DND-41 (cell line): Measurements from ENCODE around the gene GJB4.
"Not testable (repeated sequence)": the region's sequence is repeated elsewhere in the genome, so short reads cannot be mapped to it uniquely, and the experiment has no call there.

ENCODE experiments used
- ATAC-seq: fragments of 200-7000 bp; cut with Tn5 transposase; 3 replicates; pipeline ENCODE4 v1.9.1; 2021; ENCODE audit warnings: low read depth; ENCODE audit not compliant: insufficient read depth
- DNase-seq: peaks from one replicate; pipeline ENCODE4 v3.0.0-alpha.2; 2020
- H2AFZ ChIP-seq: 2 replicates; pipeline ENCODE4 v1.6.0; 2012; ENCODE audit warnings: low read depth, low read length
- H3K27ac ChIP-seq: 2 replicates; pipeline ENCODE4 v1.5.1; 2012; ENCODE audit warnings: low read length, inconsistent platforms
- H3K27me3 ChIP-seq: fragments of 200-600 bp; sonication (generic); 2 replicates; pipeline ENCODE4 v1.6.0; 2012; ENCODE audit warnings: low read length, mild to moderate bottlenecking, inconsistent platforms; ENCODE audit not compliant: insufficient read depth, poor library complexity
- H3K36me3 ChIP-seq: 2 replicates; pipeline ENCODE4 v1.5.1; 2012; ENCODE audit warnings: low read length, inconsistent platforms; ENCODE audit not compliant: insufficient read depth
- H3K4me1 ChIP-seq: 2 replicates; pipeline ENCODE4 v1.5.1; 2012; ENCODE audit warnings: mild to moderate bottlenecking, low read length; ENCODE audit not compliant: insufficient read depth
- H3K4me2 ChIP-seq: 2 replicates; pipeline ENCODE4 v1.6.0; 2012; ENCODE audit warnings: mild to moderate bottlenecking, moderate library complexity, low read length, inconsistent platforms; ENCODE audit not compliant: insufficient read depth
- H3K4me3 ChIP-seq, 2 experiments: fragments of 200-600 bp in 1 of 2; shearing (Covaris generic) in 1 of 2; 2 replicates each; pipeline ENCODE4 v1.5.1; 2012 to 2016; ENCODE audit warnings: inconsistent platforms in 2 of 2, low read length in 2 of 2, mild to moderate bottlenecking in 2 of 2, low read depth in 1 of 2, moderate library complexity in 1 of 2
- H3K79me2 ChIP-seq: 2 replicates; pipeline ENCODE4 v1.6.0; 2012; ENCODE audit warnings: low read length, inconsistent platforms; ENCODE audit not compliant: insufficient read depth
- H3K9ac ChIP-seq: 2 replicates; pipeline ENCODE4 v1.6.0; 2012; ENCODE audit warnings: low read depth, mild to moderate bottlenecking, inconsistent platforms, low read length, moderate library complexity
- H3K9me3 ChIP-seq: 2 replicates; pipeline ENCODE4 v1.5.1; 2012; ENCODE audit warnings: low read length, moderate library complexity, mild to moderate bottlenecking, inconsistent platforms; ENCODE audit not compliant: insufficient read depth, severe bottlenecking
- H4K20me1 ChIP-seq: 2 replicates; pipeline ENCODE4 v1.6.0; 2012; ENCODE audit warnings: low read length; ENCODE audit not compliant: insufficient read depth
- CTCF ChIP-seq: IDR thresholded peaks from 2 replicates; pipeline ENCODE4 v1.5.1; 2012; ENCODE audit warnings: borderline replicate concordance, low read length, moderate library complexity, mild to moderate bottlenecking; ENCODE audit not compliant: poor library complexity, severe bottlenecking; ENCODE audit errors: extremely low read depth
- EZH2 ChIP-seq: IDR thresholded peaks from 3 replicates; pipeline ENCODE4 v1.6.1; 2012; ENCODE audit warnings: borderline replicate concordance, low read depth, mild to moderate bottlenecking, moderate library complexity, low read length, inconsistent platforms; ENCODE audit not compliant: severe bottlenecking

Gene GJB4

GRCh38 chr1:34771573-34772371 lies 12.2 kb downstream of the GJB4 start:
- no peaks in the 10 kb centered on the region for H3K79me2 ChIP-seq
- no peak overlapping the region for H3K4me3 ChIP-seq
- H2AFZ ChIP-seq: no peak overlapping the region
- peaks cover 10% of the 10 kb centered on the region for H3K27me3 ChIP-seq
- H3K36me3 ChIP-seq: no peaks in the 10 kb centered on the region
- H3K9ac ChIP-seq: no peak overlapping the region
- H3K27ac ChIP-seq: no peak overlapping the region
- H4K20me1 ChIP-seq: no peaks in the 10 kb centered on the region
- H3K4me1 ChIP-seq: no peaks in the 10 kb centered on the region
- DNase-seq (no peak), ATAC-seq (no peak)
- no peak overlapping the region for H3K4me2 ChIP-seq
- H3K9me3 ChIP-seq: no peaks in the 10 kb centered on the region
- TF ChIP-seq CTCF (no peak), EZH2 (no peak)

- not testable (repeated sequence) for DNase-seq, H3K4me3 ChIP-seq
Measured at GRCh38 chr1:34773114-34773513, 13.6 kb downstream of the GJB4 start.

DNA sequence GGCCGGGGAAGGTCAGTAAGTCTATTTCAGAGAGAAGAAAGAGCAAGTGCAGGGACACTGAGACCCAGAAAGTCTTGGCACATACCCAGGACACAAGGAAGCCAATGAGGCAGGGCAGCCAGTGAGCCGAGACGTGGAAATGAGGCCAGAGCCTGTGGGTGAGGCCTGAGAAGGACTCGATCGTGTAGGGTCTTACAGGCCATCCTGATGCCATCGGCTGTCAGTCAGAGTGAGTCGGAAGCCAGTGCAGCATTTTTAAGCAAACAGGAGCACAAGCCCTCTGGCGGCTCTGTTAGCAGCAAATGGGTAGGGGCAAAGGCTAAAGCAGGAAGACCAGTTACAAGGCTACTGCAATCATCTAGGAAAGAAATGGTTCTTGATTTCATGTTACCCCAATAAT lies 15.4 kb downstream of the GJB4 start:
- Histone ChIP-seq H3K36me3 (no peaks in the 10 kb centered on the region), H3K4me3 (no peak overlapping the region), H3K9ac (no peak overlapping the region), H3K9me3 (no peaks in the 10 kb centered on the region), H3K4me1 (no peaks in the 10 kb centered on the region), H4K20me1 (no peaks in the 10 kb centered on the region), H3K27me3 (peaks cover 12% of the 10 kb centered on the region), H3K27ac (no peak overlapping the region), H3K4me2 (no peak overlapping the region), H3K79me2 (no peaks in the 10 kb centered on the region), H2AFZ (no peak overlapping the region)
- no peak for ATAC-seq
- no peak for DNase-seq
- TF ChIP-seq EZH2 (no peak), CTCF (no peak)

More at GRCh38 chr1:34773114-34773513, 13.6 kb downstream of the GJB4 start:
- not testable (repeated sequence) for H3K4me2 ChIP-seq, H3K36me3 ChIP-seq, H3K4me1 ChIP-seq, H3K9ac ChIP-seq, H3K79me2 ChIP-seq, ATAC-seq, H3K27ac ChIP-seq, H3K9me3 ChIP-seq, H4K20me1 ChIP-seq, H2AFZ ChIP-seq
- peaks cover 14% of the 10 kb centered on the region for H3K27me3 ChIP-seq

DNA sequence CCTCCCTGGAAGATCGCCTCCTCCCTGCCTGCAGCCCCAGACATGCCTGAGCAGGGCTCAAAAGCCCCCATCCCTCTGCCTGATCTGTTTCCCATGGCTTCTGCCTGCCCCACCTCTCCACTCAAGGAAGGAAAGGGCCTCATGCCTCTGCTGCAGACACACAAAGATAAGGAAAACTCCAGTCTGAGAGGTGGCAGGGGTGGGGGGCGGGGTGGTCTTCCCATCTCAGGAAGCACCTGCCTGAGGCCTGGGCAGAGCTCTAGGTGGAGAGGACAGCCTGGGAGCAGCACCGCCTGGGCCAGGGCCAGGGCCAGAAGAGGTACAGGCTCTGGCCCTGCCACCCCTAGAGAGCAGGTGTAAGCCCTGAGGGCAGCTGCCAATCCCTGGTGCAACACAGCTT lies 17.4 kb downstream of the GJB4 start:
- H3K9me3 ChIP-seq: no peaks in the 10 kb centered on the region
- H3K27ac ChIP-seq: no peak overlapping the region
- TF ChIP-seq CTCF (no peak), EZH2 (no peak)
- no peak overlapping the region for H3K9ac ChIP-seq
- no peak overlapping the region for H3K4me2 ChIP-seq
- no peak for DNase-seq
- H3K4me1 ChIP-seq: no peaks in the 10 kb centered on the region
- ATAC-seq: no peak
- no peaks in the 10 kb centered on the region for H3K36me3 ChIP-seq
- H2AFZ ChIP-seq: no peak overlapping the region
- no peaks in the 10 kb centered on the region for H3K79me2 ChIP-seq
- H4K20me1 ChIP-seq: no peaks in the 10 kb centered on the region
- no peak overlapping the region for H3K4me3 ChIP-seq
- peaks cover 10% of the 10 kb centered on the region for H3K27me3 ChIP-seq
